Chondrocyte (in vitro differentiated cells): ENCODE measurements around the gene TCEA2. TPM values are rescaled to one million over a fixed set of nuclear protein-coding genes. Genes with fewer than 3 reads are reported as not detected.

Source experiments
- DNase-seq: peaks from one replicate; pipeline ENCODE4 v3.0.0; 2021; ENCODE audit warnings: mixed read lengths, low spot score
- H3K27ac Mint-ChIP-seq: one replicate; pipeline ENCODE4 v1.8.0; 2021; ENCODE audit warnings: mild to moderate bottlenecking, moderate library complexity, mixed read lengths; ENCODE audit not compliant: unreplicated experiment
- H3K27me3 Mint-ChIP-seq: 2 replicates; pipeline ENCODE4 v1.8.0; 2021; ENCODE audit warnings: low read depth, mixed read lengths
- H3K36me3 Mint-ChIP-seq: 2 replicates; pipeline ENCODE4 v1.8.0; 2021; ENCODE audit warnings: low read depth, mixed read lengths
- H3K4me1 Mint-ChIP-seq: 2 replicates; pipeline ENCODE4 v1.8.0; 2021; ENCODE audit warnings: low read depth, mild to moderate bottlenecking, mixed read lengths
- H3K4me3 Mint-ChIP-seq: one replicate; pipeline ENCODE4 v1.8.0; 2021; ENCODE audit warnings: mild to moderate bottlenecking, moderate library complexity, mixed read lengths; ENCODE audit not compliant: unreplicated experiment
- H3K9me3 Mint-ChIP-seq: 2 replicates; pipeline ENCODE4 v1.8.0; 2021; ENCODE audit warnings: low read depth, mixed read lengths
- total RNA-seq: library from RNA; stranded (reverse); gene quantifications from 3 replicates; pipeline ENCODE4 v1.2.1, GENCODE V29; 2021
- TF ChIP-seq, protein P1 (sequence below): fragments of 200-600 bp; sonication (generic); IDR thresholded peaks from 2 replicates; pipeline ENCODE4 v1.5.0; 2021; ENCODE audit warnings: antibody characterized with exemption, mild to moderate bottlenecking, moderate library complexity

TCEA2 gene
- total RNA-seq, 1 donor from 2014 or later = 57.6 TPM

DNA sequence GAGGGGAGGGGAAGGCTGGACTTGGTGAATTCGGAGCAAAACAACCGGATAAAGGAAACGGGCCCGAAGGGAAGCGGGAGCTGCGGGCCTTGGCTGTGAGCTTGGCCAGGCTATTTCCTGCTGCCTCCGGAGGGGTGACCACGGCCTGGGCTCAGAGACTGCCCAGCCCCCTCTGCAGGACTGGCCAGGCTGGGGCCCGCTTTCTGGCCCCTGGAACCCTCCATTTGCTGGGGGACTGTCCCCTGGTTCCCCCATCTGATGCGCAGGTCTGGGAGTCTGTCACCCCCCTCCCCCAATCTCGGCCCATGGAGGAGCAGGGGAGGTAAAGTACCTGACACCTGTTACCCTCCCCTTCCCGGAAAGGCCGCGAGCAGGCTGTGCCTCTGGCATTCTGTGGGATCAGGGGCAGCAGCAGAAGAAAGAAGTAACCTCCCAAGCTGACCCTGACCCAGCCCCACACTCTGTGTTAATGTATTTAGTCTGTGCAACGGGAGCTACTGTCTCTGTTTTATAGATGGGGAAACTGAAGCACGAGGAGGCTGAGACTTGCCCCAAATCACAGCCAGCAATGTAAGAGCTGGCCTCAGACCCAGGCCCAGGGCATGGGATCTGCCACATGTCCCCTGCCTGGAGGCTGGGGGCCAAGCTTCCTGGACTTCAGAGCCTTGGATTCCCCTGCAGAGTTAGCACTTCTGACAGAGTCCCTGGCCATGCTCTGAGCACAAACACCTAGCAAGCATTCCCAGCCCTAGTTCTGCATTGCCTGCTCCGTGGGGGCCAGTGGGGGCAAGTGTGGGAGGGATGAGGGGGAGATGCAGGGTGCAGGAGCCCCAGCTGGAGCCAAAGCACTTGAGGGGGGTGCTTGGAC lies 23.5 kb upstream of the TCEA2 start:
- TF ChIP-seq, protein P1, sequence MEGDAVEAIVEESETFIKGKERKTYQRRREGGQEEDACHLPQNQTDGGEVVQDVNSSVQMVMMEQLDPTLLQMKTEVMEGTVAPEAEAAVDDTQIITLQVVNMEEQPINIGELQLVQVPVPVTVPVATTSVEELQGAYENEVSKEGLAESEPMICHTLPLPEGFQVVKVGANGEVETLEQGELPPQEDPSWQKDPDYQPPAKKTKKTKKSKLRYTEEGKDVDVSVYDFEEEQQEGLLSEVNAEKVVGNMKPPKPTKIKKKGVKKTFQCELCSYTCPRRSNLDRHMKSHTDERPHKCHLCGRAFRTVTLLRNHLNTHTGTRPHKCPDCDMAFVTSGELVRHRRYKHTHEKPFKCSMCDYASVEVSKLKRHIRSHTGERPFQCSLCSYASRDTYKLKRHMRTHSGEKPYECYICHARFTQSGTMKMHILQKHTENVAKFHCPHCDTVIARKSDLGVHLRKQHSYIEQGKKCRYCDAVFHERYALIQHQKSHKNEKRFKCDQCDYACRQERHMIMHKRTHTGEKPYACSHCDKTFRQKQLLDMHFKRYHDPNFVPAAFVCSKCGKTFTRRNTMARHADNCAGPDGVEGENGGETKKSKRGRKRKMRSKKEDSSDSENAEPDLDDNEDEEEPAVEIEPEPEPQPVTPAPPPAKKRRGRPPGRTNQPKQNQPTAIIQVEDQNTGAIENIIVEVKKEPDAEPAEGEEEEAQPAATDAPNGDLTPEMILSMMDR = peak; percentile 26
- Mint-ChIP-seq H3K36me3 (peaks cover under 1% of the 10 kb centered on the region), H3K4me3 (peak overlapping the region; percentile 65), H3K27me3 (peaks cover 6% of the 10 kb centered on the region), H3K4me1 (peaks cover 14% of the 10 kb centered on the region), H3K9me3 (no peaks in the 10 kb centered on the region), H3K27ac (no peak overlapping the region)
- DNase-seq = no peak

DNA sequence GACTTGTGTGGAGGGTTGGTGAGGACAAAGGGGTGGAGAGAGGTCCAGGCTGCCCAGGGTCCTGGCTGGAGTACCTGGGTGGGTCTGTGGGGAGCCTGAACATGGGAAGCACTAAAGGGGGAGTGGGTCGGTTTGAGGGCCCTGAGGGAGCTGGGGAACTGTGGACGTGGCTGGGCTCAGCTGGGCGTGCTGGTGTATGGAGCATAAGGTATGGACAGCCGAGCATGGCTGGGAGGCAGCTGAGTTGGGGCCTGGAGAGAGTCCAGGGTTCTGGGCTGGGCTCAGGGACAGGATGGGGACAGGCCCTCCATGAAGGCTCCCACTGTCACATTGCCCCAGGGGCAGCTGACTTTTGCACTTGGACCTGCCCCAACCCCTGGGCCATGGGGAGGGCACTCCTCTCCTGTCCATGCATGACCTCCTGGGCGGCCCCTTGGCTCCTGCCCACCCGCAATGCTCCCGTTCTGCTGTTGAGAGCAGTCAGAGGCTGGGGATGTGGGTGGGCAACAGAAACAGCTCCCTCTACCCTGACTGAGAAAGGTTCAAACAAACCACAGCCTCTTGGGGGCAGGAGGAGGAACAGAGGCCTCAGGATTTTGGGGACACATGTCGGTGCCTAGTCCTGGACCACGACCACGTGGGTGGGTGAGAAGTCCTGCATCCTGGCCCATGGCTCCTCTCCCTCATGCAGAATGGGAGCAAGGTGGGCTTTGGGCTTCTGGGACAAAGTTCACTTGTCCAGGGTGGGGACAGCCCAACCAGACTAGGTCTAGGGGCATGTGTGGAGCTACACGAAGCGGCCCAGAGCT lies 22.6 kb upstream of the TCEA2 start:
- Mint-ChIP-seq H3K36me3 (no peaks in the 10 kb centered on the region), H3K27me3 (peaks cover 6% of the 10 kb centered on the region), H3K27ac (no peak overlapping the region), H3K4me3 (no peak overlapping the region), H3K4me1 (peaks cover 24% of the 10 kb centered on the region), H3K9me3 (no peaks in the 10 kb centered on the region)
- TF ChIP-seq, protein P1 = no peak
- no peak for DNase-seq

DNA sequence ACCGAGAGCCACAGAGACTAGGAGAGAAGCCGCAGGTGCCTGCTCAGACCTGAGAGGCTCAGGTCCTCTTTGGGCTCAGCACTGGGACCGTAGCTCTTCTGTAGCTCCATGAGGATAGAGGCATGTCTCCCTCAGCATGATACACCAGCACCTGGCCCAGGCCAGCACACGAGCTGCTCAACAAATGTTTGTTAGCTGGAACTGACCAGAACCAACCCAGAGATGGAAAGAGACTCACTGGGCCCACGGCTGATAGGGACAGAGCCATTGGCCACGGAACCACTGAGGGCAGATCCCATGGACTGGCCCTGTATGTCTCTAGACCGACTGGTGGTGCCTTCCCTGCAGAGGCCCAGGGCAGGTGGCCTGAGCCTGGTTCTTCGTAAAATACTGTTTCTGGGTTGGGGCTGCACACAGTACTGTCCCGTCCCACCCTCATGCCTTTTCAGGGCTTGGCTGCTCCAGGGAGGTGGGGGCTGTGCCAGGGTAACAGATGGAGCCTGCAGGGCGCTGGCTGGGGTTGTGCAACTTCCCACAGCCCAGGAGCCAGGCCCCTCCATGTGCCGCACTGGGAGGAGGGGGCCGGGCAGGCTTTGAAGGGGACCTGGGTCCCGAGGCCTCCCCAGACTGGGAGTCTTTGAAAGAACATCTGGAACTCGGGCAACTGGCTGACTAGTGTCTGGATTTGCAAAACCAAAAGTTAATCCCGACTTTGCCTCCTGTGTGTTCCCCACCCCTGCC lies 21.8 kb upstream of the TCEA2 start:
- Mint-ChIP-seq H3K9me3 (no peaks in the 10 kb centered on the region), H3K27me3 (peaks cover 6% of the 10 kb centered on the region), H3K4me3 (no peak overlapping the region), H3K27ac (no peak overlapping the region), H3K4me1 (peaks cover 31% of the 10 kb centered on the region), H3K36me3 (no peaks in the 10 kb centered on the region)
- TF ChIP-seq, protein P1 = no peak
- DNase-seq = no peak

DNA sequence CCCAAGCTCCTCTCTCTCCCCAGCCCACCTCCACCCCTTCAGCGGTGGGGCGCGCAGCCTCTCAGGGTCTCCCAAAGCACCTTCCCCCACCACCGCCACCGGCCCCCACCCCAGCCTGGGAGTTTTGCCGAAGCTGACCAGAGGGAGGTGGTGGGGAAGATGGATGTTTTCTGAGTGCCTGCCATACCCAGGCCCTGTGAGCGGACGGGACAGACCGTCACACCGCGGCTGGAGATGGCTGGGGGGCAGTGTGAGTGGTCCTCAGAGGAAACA lies 21.3 kb upstream of the TCEA2 start:
- Mint-ChIP-seq H3K4me3 (no peak overlapping the region), H3K36me3 (no peaks in the 10 kb centered on the region), H3K27me3 (peaks cover 6% of the 10 kb centered on the region), H3K4me1 (peaks cover 32% of the 10 kb centered on the region), H3K9me3 (no peaks in the 10 kb centered on the region), H3K27ac (no peak overlapping the region)
- TF ChIP-seq, protein P1 = no peak
- no peak for DNase-seq
